GM21360 (cell line): Measurements from ENCODE around the gene SGSH.
"Not testable (repeated sequence)": the region's sequence is repeated elsewhere in the genome, so short reads cannot be mapped to it uniquely, and the experiment has no call there.

Source experiments
- ATAC-seq: cut with Tn5 transposase; IDR thresholded peaks from one replicate; pipeline ENCODE4 v1.9.1; 2021; ENCODE audit warnings: mild to moderate bottlenecking, moderate library complexity; ENCODE audit not compliant: unreplicated experiment

The SGSH gene

GRCh38 chr17:80213643-80213975, 6.5 kb downstream of the SGSH start:
- no peak for ATAC-seq

DNA sequence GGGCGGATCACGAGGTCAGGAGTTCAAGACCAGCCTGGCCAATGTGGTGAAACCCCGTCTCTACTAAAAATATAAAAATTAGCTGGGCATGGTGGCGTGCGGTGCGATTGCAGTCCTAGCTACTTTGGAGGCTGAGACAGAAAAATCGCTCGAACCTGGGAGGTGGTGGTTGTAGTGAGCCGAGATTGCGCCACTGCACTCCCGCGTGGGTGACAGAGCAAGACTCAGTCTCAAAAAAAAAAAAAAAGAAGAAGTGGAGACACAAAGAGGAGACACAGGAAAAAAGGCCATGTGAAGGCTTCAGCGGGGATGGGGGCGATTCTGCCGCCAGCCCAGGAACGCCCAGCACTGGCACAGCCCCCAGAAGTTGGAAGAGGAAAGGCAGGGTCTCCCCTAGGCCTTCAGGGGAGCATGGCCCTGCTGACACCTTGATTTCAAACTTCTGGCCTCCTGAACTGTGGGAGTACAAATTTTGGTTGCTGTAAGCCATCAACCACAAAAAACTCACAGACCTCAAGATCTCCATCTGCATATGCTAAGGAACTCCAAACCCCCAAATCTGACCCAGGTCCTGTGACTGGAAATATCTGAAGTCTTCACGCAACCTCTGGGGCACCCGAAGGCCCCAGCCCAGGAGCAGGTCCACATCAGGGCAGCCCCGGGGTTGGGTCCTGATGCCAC, 7.0 kb downstream of the SGSH start:
- ATAC-seq: no peak

DNA sequence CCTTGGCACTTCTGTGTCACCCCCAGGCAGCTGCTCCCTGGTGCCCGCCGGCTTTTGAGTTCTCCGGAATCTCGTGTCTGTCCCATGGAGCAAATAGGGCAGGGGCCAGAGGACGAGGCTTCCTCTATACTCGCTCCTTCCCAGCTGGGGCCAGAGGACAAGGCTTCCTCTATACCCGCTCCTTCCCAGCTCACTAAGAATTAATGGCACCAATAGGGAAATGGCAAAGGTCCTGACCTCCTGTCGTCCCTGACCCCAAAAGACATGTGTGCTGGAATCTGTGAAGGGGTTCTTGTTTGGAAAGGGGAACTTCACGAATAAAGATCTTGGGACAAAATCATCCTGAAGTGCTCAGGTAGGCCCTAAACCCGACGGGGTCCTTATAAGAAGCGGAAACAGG, 7.6 kb downstream of the SGSH start:
- ATAC-seq: no peak

DNA sequence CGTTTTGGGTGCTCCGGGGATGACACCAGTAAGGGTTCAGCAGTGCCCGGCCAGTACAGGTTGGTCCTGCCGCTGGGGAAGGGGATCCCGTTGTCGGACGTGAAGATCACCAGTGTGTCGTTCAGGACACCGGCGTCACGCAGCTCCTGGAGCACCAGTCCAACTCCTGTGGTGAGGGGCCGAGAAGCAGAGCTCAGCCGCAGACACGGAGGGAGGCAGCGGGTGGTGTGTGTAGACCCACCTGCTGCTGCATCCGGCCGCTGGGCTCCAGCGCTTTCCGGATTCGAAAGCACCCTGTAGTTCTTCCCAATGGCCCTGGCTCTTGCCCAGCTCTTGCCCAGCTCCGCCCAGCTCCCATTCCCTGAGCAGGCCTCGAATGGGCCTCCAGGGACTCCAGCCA, 8.0 kb downstream of the SGSH start:
- no peak for ATAC-seq

DNA sequence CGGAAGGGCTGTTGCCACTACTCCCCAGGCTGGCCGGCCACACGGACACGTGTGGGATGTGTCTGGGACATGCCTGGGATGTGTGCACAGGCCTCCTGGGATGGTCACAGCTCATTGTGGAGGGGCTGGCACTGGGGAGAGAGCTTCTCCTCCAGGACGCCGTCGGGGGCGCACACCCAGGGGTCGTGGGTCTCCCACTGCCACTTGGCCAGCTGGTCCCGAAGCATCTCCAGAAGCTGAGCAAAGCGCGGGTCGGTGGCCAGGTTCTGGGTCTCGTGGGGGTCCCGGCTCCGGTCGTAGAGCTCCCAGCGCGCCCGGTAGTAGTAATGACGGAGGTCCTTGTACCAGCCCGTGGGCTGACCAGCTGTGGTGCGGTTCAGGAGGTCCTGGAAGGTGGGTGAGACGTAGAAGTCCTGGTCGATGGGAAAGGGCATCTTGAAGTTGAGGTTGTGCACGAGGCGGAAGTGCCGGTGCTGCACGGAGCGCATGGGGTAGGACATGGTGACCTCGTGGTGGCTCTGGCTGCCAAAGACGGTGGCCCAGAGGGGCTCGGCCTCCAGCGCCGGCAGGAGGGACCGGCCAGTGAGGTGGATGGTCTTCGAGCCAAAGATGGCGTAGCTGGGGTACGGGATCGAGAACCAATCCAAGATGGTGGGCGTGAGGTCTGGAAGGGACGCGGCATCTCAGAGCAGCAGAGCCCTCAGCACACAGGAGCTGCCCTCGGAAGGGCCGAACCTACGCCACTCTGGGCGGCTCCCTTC, 9.6 kb downstream of the SGSH start:
- no peak for ATAC-seq

DNA sequence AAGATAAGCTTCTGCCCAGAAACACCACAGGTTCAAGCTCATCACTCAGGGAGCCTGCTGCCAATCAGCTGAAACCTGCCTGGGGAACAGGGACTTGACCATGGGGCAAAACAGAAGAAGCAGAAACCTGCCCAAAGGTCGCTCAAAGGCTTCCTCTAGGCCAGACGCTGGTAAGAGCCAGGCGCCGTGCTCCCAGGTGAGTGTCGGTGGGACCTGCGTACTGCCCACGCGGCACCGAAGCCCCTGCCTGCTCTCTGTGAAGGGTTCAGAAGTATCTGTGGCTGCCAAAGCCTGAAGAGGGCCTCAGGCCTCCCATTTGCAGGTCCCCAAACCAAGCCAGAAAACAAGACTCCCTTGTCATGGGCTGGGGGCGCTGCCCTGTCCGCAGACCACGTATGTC, 10.4 kb downstream of the SGSH start:
- ATAC-seq: no peak

DNA sequence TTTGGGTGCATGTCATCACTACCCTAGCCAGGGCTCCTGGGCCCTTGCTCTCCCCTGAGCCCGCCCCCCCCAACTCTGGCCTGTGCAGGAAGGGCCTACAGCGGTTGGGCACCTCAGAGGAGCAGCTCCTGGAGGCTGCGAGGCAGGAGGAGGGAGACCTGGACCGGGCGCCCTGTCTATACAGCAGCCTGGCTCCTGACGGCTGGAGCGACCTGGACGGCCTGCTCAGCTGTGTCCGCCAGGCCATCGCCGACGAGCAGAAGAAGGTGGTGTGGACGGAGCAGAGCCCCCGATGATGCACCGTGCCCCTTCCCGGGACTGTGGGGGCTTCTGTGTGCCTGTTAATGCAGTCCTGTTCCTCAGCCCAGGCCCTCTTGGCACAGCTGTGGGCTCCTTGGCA, 12.1 kb downstream of the SGSH start:
- no peak for ATAC-seq

DNA sequence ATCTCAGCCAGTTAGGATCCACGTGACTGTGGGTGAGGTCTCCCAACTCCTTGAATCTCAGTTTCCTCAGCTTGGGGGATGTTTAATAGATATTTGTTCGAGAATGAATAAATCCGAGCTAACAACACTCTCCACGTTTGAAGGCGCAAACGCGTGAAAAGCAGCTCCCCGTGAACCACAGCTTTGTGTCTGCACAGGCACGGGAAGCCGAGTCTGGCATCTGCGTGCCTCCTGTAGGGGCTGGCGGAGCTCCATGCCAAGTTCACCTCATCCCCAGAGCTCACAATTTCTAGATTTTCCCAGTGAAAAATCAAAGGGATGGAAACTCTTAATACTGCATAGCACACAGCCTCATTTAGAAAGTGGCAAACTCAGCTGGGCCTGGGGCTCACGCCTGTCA, 14.3 kb downstream of the SGSH start:
- ATAC-seq: no peak

DNA sequence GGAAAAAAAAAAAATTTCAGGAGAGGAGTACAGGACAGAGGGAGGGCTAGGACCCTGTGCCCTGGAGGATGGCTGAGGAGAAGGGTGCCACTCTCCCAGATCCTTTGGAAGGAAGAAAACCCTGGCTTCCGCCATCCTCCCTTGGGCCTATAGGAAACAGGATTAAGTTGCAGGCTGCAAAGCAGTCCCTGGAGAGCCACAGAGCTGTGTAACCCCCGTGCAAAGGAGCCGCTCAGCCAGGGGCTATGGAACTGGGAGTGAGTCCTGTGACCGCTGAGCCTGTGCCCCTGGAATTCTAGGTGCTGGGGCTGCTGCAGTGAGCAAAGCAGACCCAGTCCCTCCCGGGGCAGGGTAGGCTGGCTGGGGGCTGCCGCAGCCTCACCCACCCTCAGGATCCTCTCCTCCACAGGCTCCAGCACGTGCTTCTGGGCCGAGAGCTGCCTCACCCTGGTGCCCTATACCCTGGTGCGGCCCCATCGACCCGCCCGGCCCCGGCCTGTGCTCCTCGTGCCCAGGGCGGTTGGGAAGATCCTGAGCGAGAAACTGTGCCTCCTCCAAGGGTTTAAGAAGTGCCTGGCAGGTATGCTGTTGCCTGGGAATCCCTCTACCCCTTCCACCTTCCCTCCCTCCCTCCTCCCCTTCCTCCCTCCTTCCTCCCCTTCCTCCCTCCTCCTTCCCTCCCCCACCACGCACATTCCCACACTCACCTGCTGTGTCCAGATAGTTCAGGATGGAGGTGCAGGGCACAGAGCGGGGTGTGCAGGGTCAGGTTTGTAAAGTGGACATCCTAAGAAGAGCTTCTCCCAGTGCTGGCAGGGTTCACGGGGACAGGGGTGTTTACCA, 15.3 kb downstream of the SGSH start:
- no peak for ATAC-seq

DNA sequence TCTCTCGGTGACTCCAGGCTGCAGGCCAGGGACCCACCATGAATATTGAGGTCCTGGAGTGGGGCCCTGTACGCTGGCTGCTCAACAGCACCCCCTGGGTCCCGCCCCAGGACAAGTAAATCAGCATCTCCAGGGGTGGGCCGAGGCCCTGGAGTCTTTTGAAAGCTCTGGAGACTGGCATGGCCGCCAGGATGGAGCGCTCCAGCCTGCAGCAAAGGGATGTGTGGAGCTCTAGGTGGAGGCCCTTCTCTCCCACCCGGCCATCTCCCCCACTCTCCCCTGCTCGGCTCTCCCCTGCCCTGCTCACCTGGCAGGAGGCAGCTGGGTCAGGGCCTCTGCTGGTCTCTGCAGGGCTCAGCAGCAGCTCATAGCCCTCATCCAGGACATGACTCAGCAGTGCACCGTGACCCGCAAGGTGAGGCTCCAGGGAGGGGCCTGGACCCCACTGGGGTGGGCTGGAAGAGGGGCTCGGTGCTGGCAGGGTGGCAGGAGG, 16.6 kb downstream of the SGSH start:
- no peak for ATAC-seq

- ATAC-seq: no peak
These were observed 17.9 kb downstream of the SGSH start for GRCh38 chr17:80202197-80202596.

- no peak for ATAC-seq
These were observed 18.7 kb downstream of the SGSH start for GRCh38 chr17:80201446-80201845.

GRCh38 chr17:80199295-80199694, 20.8 kb downstream of the SGSH start:
- not testable (repeated sequence) for ATAC-seq

DNA sequence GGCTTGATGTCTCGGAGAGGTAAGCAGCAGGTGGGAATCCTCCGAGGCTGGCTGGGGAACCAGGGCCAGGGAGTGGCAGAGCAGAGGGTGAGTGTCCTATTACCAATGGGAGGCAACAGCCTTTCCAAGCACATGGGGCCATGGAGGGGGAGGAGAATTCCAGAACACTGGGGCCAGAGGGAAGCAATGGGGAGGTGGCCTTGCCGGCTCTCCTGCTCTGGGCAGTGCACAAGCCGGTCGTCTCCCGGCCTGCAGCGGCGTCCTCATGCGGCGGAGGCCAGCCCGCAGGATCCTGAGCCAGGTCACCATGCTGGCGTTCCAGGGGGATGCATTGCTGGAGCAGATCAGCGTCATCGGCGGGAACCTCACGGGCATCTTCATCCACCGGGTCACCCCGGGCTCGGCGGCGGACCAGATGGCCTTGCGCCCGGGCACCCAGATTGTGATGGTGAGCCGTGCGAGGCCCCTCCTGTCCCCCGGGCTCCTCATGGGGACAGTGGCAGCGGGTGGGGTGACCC, 21.9 kb downstream of the SGSH start:
- ATAC-seq: no peak

DNA sequence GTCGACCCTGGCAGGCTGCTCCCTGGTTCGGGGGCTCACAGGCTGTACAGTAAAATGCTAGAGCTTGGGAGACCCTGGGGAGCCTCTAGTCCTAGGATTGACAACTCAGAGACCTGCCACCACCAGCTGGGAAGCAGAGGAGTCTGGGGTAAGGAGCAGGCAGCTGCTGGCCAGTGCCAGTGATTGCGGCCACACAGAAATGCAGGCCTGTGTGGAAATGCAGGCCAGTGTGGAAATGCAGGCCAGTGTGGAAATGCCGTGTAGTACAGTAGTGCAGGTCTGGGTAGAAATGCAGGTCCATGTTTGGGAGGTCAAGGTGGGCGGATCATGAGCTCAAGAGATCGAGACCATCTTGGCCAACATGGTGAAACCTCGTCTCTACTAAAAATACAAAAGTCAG, 23.5 kb downstream of the SGSH start:
- ATAC-seq: no peak

- ATAC-seq: no peak
These were observed 24.2 kb downstream of the SGSH start for GRCh38 chr17:80195671-80196529.

DNA sequence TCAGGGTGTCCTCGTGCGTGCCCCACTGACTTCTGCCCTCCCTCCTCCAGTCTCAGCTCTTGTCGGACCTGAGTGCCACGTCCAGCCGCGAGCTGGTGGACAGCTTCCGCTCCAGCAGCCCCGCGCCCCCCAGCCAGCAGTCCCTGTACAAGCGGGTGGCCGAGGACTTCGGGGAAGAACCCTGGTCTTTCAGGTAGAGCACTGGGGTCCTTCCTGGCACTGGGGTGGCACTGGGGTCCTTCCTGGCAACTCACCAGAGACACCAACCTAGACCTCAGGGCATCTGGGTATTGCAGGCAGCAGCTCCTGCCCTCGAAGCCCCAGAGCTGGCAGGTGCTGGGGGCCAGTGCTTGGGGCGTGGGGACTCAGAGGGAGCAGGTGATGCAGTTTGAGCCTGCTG, 25.0 kb downstream of the SGSH start:
- ATAC-seq: no peak

DNA sequence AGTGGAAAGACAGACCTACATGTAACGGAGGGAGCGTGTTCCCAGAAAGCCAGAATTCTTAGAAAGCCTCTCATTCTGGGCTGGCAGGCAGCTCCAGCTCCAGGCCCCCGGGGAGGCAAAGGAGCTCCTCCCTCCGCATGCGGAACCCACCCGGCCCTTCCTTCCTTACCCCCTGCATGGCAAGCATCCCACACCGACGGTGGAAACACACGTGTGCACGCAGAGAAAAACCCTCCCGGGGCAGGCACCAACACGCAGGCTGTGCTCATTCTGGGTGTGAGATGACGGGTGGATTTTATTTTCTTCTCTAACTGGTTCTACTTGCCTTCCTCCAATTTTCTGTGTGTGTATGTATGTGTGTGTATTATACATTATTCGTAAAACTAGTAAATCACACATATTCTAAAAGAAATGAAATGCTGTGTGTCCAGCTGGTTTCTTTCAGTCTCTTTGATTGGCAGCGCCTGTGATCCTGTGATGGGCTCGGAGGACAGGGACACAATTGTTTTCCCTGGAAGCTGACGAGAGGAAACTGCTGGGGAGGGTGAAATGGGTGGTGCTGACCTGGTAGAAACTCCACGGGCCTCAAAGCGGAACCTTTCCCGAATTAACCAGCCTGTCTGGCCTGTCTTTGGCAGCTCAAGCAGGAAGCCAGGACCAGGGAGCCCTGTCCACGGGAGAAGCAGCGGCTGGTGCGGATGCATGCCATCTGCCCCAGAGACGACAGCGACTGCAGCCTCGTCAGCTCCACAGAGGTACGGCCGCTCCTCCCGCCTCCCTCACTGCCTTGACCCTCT, 28.1 kb downstream of the SGSH start:
- no peak for ATAC-seq

GRCh38 chr17:80191192-80191591, 28.9 kb downstream of the SGSH start:
- no peak for ATAC-seq

- ATAC-seq: no peak
These were observed 29.4 kb downstream of the SGSH start for GRCh38 chr17:80190716-80191115.
